ENCODE data around the gene ZBTB34. TPM values are rescaled to one million over a fixed set of nuclear protein-coding genes. Genes with fewer than 3 reads are reported as not detected.
"Not testable (repeated sequence)": the region's sequence is repeated elsewhere in the genome, so short reads cannot be mapped to it uniquely, and the experiment has no call there.

The ZBTB34 gene
- total RNA-seq, 2 donors from 2014 or later: 4.5 to 10.8 TPM

GRCh38 chr9:126819482-126819881, 41.0 kb upstream of the ZBTB34 start:
- Histone ChIP-seq H3K4me3 (no peak overlapping the region), H3K27ac (no peak overlapping the region), H3K36me3 (no peaks in the 10 kb centered on the region), H3K27me3 (replicated peaks; ENCODE audit: insufficient read depth) (no peaks in the 10 kb centered on the region), H3K4me1 (replicated peaks) (no peaks in the 10 kb centered on the region), H3K9me3 (no peaks in the 10 kb centered on the region)
- DNase-seq (ENCODE audit: low spot score): no peak
- TF ChIP-seq CTCF (IDR thresholded peaks at IDR 0.05) (no peak), POLR2AphosphoS5 (IDR thresholded peaks at IDR 0.05) (no peak), POLR2A (IDR thresholded peaks at IDR 0.05) (no peak)
- WGBS: 100% methylated on average over 1 of the region's 1 CpG
- intact Hi-C loops (cut with DNase I): no loop called here

GRCh38 chr9:126822278-126822677, 38.2 kb upstream of the ZBTB34 start:
- TF ChIP-seq POLR2A (IDR thresholded peaks at IDR 0.05): no peak
- TF ChIP-seq CTCF (IDR thresholded peaks at IDR 0.05): no peak
- no peak for TF ChIP-seq POLR2AphosphoS5 (IDR thresholded peaks at IDR 0.05)
- Histone ChIP-seq H3K4me3 (no peak overlapping the region), H3K27me3 (replicated peaks; ENCODE audit: insufficient read depth) (no peaks in the 10 kb centered on the region), H3K27ac (no peak overlapping the region), H3K9me3 (no peaks in the 10 kb centered on the region), H3K4me1 (replicated peaks) (no peaks in the 10 kb centered on the region), H3K36me3 (no peaks in the 10 kb centered on the region)
- WGBS: 51% methylated on average over 2 of the region's 2 CpGs
- DNase-seq (ENCODE audit: low spot score): no peak
- intact Hi-C loops (cut with DNase I): no loop called here

- 38% methylated on average over 1 of the region's 1 CpG for WGBS
These were observed 37.6 kb upstream of the ZBTB34 start for GRCh38 chr9:126822873-126823272.

GRCh38 chr9:126824052-126824451, 36.4 kb upstream of the ZBTB34 start:
- DNase-seq (ENCODE audit: low spot score); intact Hi-C loops (cut with DNase I); H3K36me3 ChIP-seq; H3K9me3 ChIP-seq; H3K27ac ChIP-seq; H3K4me1 ChIP-seq (replicated peaks); H3K27me3 ChIP-seq (replicated peaks; ENCODE audit: insufficient read depth); H3K4me3 ChIP-seq: not testable (repeated sequence)
- WGBS: 88% methylated on average over 7 of the region's 7 CpGs

More at GRCh38 chr9:126822873-126823272, 37.6 kb upstream of the ZBTB34 start:
- H3K4me1 ChIP-seq (replicated peaks): no peaks in the 10 kb centered on the region
- H3K9me3 ChIP-seq: no peaks in the 10 kb centered on the region
- H3K4me3 ChIP-seq: no peak overlapping the region
- TF ChIP-seq POLR2AphosphoS5 (IDR thresholded peaks at IDR 0.05): peak; percentile 69
- peak in 1 of 4 experiments; percentile 5 for TF ChIP-seq CTCF (IDR thresholded peaks at IDR 0.05)
- no peak for TF ChIP-seq POLR2A (IDR thresholded peaks at IDR 0.05)
- no peaks in the 10 kb centered on the region for H3K36me3 ChIP-seq
- H3K27ac ChIP-seq: no peak overlapping the region
- no peaks in the 10 kb centered on the region for H3K27me3 ChIP-seq (replicated peaks; ENCODE audit: insufficient read depth)
- intact Hi-C loops (cut with DNase I): no loop called here
- no peak for DNase-seq (ENCODE audit: low spot score)

GRCh38 chr9:126827227-126827626, 33.2 kb upstream of the ZBTB34 start:
- no peaks in the 10 kb centered on the region for H3K27me3 ChIP-seq (replicated peaks; ENCODE audit: insufficient read depth)
- no peaks in the 10 kb centered on the region for H3K36me3 ChIP-seq
- H3K27ac ChIP-seq: no peak overlapping the region
- intact Hi-C loops (cut with DNase I): no loop called here
- H3K9me3 ChIP-seq: no peaks in the 10 kb centered on the region
- H3K4me1 ChIP-seq (replicated peaks): no peaks in the 10 kb centered on the region
- DNase-seq (ENCODE audit: low spot score): no peak
- no peak overlapping the region for H3K4me3 ChIP-seq
- TF ChIP-seq POLR2AphosphoS5 (IDR thresholded peaks at IDR 0.05): no peak
- no peak for TF ChIP-seq POLR2A (IDR thresholded peaks at IDR 0.05)
- no peak for TF ChIP-seq CTCF (IDR thresholded peaks at IDR 0.05)
- WGBS: 93% methylated on average over 7 of the region's 7 CpGs

Measured in prostate gland (tissue), 2 donors.